CD4-positive, alpha-beta T cell (primary cell): ENCODE data around the gene PLEKHO1. TPM values are rescaled to one million over a fixed set of nuclear protein-coding genes. Genes with fewer than 3 reads are reported as not detected.

Experiments
- ATAC-seq: fragments of 200-7000 bp; cut with Tn5 transposase; one replicate; pipeline ENCODE4 v1.10.0; 2022; ENCODE audit warnings: mild to moderate bottlenecking; ENCODE audit not compliant: poor library complexity
- CTCF ChIA-PET: fragments of 350-600 bp; sonication (Branson Sonifier 250); formaldehyde crosslinking; loops from one replicate; lab custom pipeline; 2021; ENCODE audit warnings: antibody characterized with exemption, inconsistent platforms; lab: Charles Lee
- POLR2A ChIA-PET: fragments of 350-600 bp; sonication (Branson Sonifier 250); formaldehyde crosslinking; loops from one replicate; lab custom pipeline; 2021; ENCODE audit warnings: antibody characterized with exemption, inconsistent platforms; lab: Charles Lee
- DNase-seq, 14 experiments: peaks; one replicate each; pipeline ENCODE4 v3.0.0-alpha.2; 2013 to 2020; ENCODE audit warnings: mixed read lengths in 2 of 14
- H3K27ac ChIP-seq, 2 donors: one replicate each; pipeline versions ENCODE4 v1.5.1 to v1.7.0; 2013; ENCODE audit warnings: low read length in 2 of 2, low read depth in 1 of 2, mild to moderate bottlenecking in 1 of 2
- H3K27me3 ChIP-seq, 2 experiments: 1 replicate in 1 of 2; 2 replicates in 1 of 2; pipeline versions ENCODE4 v1.6.1 to v1.7.0; 2013; ENCODE audit warnings: low read length in 2 of 2, control low read depth in 1 of 2, mild to moderate bottlenecking in 1 of 2, moderate library complexity in 1 of 2; ENCODE audit not compliant: insufficient read depth in 2 of 2, control insufficient read depth in 1 of 2
- H3K36me3 ChIP-seq: one replicate; pipeline ENCODE4 v1.6.1; 2013; ENCODE audit warnings: low read length, control low read depth; ENCODE audit not compliant: insufficient read depth
- H3K4me1 ChIP-seq: one replicate; pipeline ENCODE4 v1.6.1; 2013; ENCODE audit warnings: low read length, control low read depth; ENCODE audit not compliant: insufficient read depth
- H3K4me3 ChIP-seq: one replicate; pipeline ENCODE4 v1.5.1; 2013; ENCODE audit warnings: mild to moderate bottlenecking, low read length, moderate library complexity
- H3K9me3 ChIP-seq, 2 experiments: 1 replicate in 1 of 2; 2 replicates in 1 of 2; pipeline versions ENCODE4 v1.6.1 to v1.7.0; 2013; ENCODE audit warnings: low read length in 2 of 2, mild to moderate bottlenecking in 2 of 2, control low read depth in 1 of 2, moderate library complexity in 1 of 2; ENCODE audit not compliant: control insufficient read depth in 1 of 2, insufficient read depth in 1 of 2
- H3K27ac Mint-ChIP-seq: one replicate; pipeline ENCODE4 v1.8.0; 2020; ENCODE audit warnings: mixed read lengths
- H3K27me3 Mint-ChIP-seq: one replicate; pipeline ENCODE4 v1.8.0; 2021; ENCODE audit warnings: mixed read lengths
- H3K36me3 Mint-ChIP-seq: one replicate; pipeline ENCODE4 v1.8.0; 2021; ENCODE audit warnings: low read depth, mixed read lengths
- H3K4me1 Mint-ChIP-seq: one replicate; pipeline ENCODE4 v1.8.0; 2021; ENCODE audit warnings: low read depth, mixed read lengths
- H3K4me3 Mint-ChIP-seq: one replicate; pipeline ENCODE4 v1.8.0; 2020; ENCODE audit warnings: mild to moderate bottlenecking, mixed read lengths
- H3K9me3 Mint-ChIP-seq: one replicate; pipeline ENCODE4 v1.8.0; 2020; ENCODE audit warnings: mixed read lengths
- intact Hi-C, 2 experiments: fragments of 100-400 bp; cut with DNase I in 1 of 2; cut with micrococcal nuclease in 1 of 2; formaldehyde crosslinking; loops; one replicate each; pipeline versions ENCODE4 v1.15.1 to v1.9.0; 2023 to 2025; cut with DNase I, micrococcal nuclease
- total RNA-seq, 174 experiments: library from RNA in 2 of 174; stranded (reverse) in 2 of 174; gene quantifications; one replicate each; pipeline ENCODE4 v1.2.3 and lab custom pipeline; 2021 to 2026
- TF ChIP-seq, protein P1 (sequence below): fragments of 200-600 bp; IDR thresholded peaks from one replicate; pipeline ENCODE4 v1.8.0; 2022; ENCODE audit warnings: antibody characterized with exemption, mild to moderate bottlenecking

The PLEKHO1 gene
- total RNA-seq, 2 experiments from 2014 or later: 97.6 to 110 TPM

DNA sequence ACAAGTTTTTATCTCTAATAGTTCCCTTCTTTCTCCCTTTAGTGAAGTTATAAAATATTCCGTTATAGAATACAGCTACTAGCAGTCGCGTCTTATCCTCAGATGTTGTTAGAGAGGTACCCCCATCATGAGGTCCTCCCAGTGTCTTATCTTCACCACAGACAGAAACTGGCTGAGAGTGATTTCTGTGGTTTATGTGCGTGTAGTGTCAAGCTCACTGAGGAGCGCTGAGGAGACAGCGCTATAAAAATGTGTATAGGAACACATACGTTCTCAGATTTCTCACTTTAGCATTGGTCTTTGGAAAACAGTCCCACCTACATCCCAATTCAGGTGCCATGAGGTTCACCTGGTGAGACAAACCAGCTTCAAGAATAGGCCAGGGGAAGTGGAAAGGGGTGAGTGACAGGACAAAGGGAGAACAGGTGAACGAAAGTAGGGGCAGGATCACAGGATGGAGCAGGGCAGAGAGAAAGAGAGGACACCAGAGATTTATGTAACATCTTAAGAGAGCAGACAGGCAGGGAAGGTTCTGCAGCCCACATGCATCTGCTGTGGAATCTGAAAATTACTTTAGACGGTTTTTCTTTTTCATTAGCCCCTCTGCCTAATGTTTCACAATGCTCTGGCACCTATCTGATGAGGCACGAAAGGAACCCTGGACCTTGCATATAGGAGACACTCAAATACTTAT lies 2.7 kb upstream of the PLEKHO1 start:
- Histone ChIP-seq H3K4me1 (peaks cover 35% of the 10 kb centered on the region), H3K36me3 (peaks cover under 1% of the 10 kb centered on the region), H3K27ac (no peak overlapping the region), H3K27me3 (no peaks in the 10 kb centered on the region), H3K9me3 (no peaks in the 10 kb centered on the region), H3K4me3 (no peak overlapping the region)
- ATAC-seq (no peak), DNase-seq (peak in 3 of 14 experiments; percentile 20 to 39 (median 36))
- Mint-ChIP-seq H3K27me3 (no peaks in the 10 kb centered on the region), H3K36me3 (peaks cover 15% of the 10 kb centered on the region), H3K4me3 (peak overlapping the region; percentile 71), H3K27ac (peak overlapping the region; percentile 43), H3K9me3 (no peaks in the 10 kb centered on the region), H3K4me1 (peaks cover 58% of the 10 kb centered on the region)
- POLR2A ChIA-PET: interaction anchor here (0.5 to 1.9 kb wide), 3 partner anchors 37 to 803 kb away, joined by 3 to 8 read pairs (median 3); no protein-coding TSS in a partner anchor
- TF ChIP-seq, protein P1, sequence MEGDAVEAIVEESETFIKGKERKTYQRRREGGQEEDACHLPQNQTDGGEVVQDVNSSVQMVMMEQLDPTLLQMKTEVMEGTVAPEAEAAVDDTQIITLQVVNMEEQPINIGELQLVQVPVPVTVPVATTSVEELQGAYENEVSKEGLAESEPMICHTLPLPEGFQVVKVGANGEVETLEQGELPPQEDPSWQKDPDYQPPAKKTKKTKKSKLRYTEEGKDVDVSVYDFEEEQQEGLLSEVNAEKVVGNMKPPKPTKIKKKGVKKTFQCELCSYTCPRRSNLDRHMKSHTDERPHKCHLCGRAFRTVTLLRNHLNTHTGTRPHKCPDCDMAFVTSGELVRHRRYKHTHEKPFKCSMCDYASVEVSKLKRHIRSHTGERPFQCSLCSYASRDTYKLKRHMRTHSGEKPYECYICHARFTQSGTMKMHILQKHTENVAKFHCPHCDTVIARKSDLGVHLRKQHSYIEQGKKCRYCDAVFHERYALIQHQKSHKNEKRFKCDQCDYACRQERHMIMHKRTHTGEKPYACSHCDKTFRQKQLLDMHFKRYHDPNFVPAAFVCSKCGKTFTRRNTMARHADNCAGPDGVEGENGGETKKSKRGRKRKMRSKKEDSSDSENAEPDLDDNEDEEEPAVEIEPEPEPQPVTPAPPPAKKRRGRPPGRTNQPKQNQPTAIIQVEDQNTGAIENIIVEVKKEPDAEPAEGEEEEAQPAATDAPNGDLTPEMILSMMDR: no peak
- intact Hi-C loops: no loop called here
- CTCF ChIA-PET: interaction anchor here (0.6 kb wide), 1 partner anchor 56 kb away, joined by 3 read pairs; no protein-coding TSS in a partner anchor

DNA sequence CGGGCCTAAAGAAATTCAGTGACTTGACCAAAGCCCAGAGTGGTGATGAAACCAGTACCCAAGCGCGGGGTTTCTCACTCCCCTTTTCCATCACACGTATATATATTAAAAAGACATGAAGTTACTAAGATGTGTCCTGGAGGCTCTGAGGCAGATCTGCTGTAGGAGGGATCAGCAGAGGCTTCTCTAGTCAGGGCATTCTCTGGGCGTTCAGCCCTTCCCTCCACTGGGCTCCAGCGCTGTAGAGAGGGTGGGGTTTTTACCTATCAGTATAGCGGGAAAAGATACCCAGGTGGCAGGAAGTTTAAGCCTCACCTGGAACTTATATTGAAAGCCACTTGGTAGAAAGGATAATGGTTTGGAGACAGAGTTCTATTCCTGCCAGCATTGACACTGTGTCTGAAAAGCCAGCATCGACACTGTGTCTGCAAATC lies 862 bp upstream of the PLEKHO1 start:
- Histone ChIP-seq H3K27me3 (no peaks in the 10 kb centered on the region), H3K4me3 (peak overlapping the region; percentile 97), H3K27ac (peak overlapping the region; percentile 50 to 64), H3K4me1 (peaks cover 53% of the 10 kb centered on the region), H3K9me3 (no peaks in the 10 kb centered on the region), H3K36me3 (peaks cover 11% of the 10 kb centered on the region)
- no peaks in the 10 kb centered on the region for H3K27me3 Mint-ChIP-seq
- peaks cover 29% of the 10 kb centered on the region for H3K36me3 Mint-ChIP-seq
- DNase-seq: peak in 1 of 14 experiments; percentile 14
- H3K4me3 Mint-ChIP-seq: peak overlapping the region; percentile 94
- intact Hi-C loops: no loop called here
- H3K4me1 Mint-ChIP-seq: peaks cover 73% of the 10 kb centered on the region
- TF ChIP-seq, protein P1: no peak
- H3K27ac Mint-ChIP-seq: peak overlapping the region; percentile 87
- CTCF ChIA-PET: no interaction called here
- ATAC-seq: no peak
- no peaks in the 10 kb centered on the region for H3K9me3 Mint-ChIP-seq
- POLR2A ChIA-PET: interaction anchor here (0.9 to 6.1 kb wide), 9 partner anchors 8 to 262 kb away, joined by 3 to 104 read pairs (median 7); partner anchors contain the start of gene VPS45

DNA sequence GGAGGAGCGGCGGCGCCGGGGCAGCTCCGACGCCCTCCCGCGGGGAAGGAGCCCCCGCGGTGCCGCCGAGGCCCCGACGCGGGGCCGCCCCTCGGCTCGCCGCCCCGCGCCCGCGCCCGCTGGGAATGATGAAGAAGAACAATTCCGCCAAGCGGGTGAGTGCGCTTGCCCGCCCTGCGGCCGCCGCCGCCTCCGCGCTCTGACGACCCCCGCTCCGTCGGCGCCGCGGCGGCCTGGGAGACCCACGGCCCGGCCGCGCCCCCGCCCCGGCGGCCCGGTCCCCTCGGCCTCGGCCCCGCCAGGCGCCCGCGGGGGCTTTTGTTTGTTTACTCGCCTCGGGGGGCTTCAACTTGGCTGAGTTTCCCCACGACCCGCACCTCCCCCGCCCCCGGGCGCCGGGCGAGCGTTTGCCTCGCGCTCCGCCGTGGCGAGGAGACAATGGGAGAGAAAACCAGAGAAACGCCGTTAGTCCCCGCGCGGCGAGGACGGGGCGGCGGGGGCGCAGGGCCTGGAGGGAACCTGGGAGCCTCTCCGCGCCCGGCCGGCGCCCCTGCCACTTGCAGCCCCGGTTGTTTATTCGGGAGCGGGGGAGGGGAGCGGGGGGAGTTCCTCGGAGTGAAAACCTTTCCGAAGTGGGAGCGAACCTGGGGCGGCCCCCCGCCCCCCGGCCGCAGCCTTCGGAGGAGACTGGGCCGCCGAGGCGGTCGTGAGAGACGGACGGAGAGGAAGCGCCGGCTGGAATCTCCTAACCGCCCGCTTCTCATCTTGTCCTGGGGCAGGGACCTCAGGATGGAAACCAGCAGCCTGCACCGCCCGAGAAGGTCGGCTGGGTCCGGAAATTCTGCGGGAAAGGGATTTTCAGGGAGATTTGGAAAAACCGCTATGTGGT lies 661 bp downstream of the PLEKHO1 start:
- peaks cover 54% of the 10 kb centered on the region for H3K4me1 ChIP-seq
- DNase-seq: peak in 11 of 14 experiments; percentile 19 to 54 (median 33)

More for the DNA sequence above, 661 bp downstream of the PLEKHO1 start:
- Mint-ChIP-seq H3K27me3 (no peaks in the 10 kb centered on the region), H3K9me3 (no peaks in the 10 kb centered on the region), H3K27ac (peak overlapping the region; percentile 96), H3K36me3 (peaks cover 44% of the 10 kb centered on the region), H3K4me1 (peaks cover 74% of the 10 kb centered on the region), H3K4me3 (peak overlapping the region; percentile 94)
- CTCF ChIA-PET: interaction anchor here (1.0 to 1.5 kb wide), 3 partner anchors 8 to 18 kb away, joined by 3 to 4 read pairs (median 3); no protein-coding TSS in a partner anchor
- no peaks in the 10 kb centered on the region for H3K9me3 ChIP-seq
- TF ChIP-seq, protein P1: no peak
- POLR2A ChIA-PET: interaction anchor here (0.6 to 6.1 kb wide), 28 partner anchors 7 to 306 kb away, joined by 3 to 104 read pairs (median 6); partner anchors contain the start of genes RPRD2 and VPS45
- no peak for ATAC-seq
- no peaks in the 10 kb centered on the region for H3K27me3 ChIP-seq
- peaks cover 26% of the 10 kb centered on the region for H3K36me3 ChIP-seq
- H3K27ac ChIP-seq: peak overlapping the region; percentile 79 to 82
- intact Hi-C loops: loop anchor here (1.0 to 2.0 kb wide), 2 partner anchors 15 to 42 kb away; no protein-coding TSS in a partner anchor
- peak overlapping the region; percentile 97 for H3K4me3 ChIP-seq
